Measurements from ENCODE around the gene BLOC1S1. TPM values are rescaled to one million over a fixed set of nuclear protein-coding genes. Genes with fewer than 3 reads are reported as not detected.
"Not testable (repeated sequence)": the region's sequence is repeated elsewhere in the genome, so short reads cannot be mapped to it uniquely, and the experiment has no call there.

BLOC1S1 gene
- total RNA-seq, 2 experiments from 2014 or later = 34.8 to 36.9 TPM

GRCh38 chr12:55748230-55748993 lies 32.6 kb downstream of the BLOC1S1 start:
- no peaks in the 10 kb centered on the region for H3K27me3 ChIP-seq (ENCODE audit: control insufficient read depth in 1 of 2, insufficient read depth in 2 of 2, low read length in 2 of 2)
- no peak overlapping the region for H3K27ac ChIP-seq (ENCODE audit: low read depth in 1 of 2, low read length in 2 of 2)
- Mint-ChIP-seq H3K27ac (peak overlapping the region; percentile 72), H3K36me3 (ENCODE audit: low read depth) (peaks cover 52% of the 10 kb centered on the region), H3K4me3 (no peak overlapping the region), H3K9me3 (no peaks in the 10 kb centered on the region), H3K4me1 (ENCODE audit: low read depth) (peaks cover 36% of the 10 kb centered on the region), H3K27me3 (no peaks in the 10 kb centered on the region)
- peaks cover 23% of the 10 kb centered on the region for H3K4me1 ChIP-seq (ENCODE audit: insufficient read depth, low read length)
- peaks cover 35% of the 10 kb centered on the region for H3K36me3 ChIP-seq (ENCODE audit: insufficient read depth, low read length)
- TF ChIP-seq, protein P1, sequence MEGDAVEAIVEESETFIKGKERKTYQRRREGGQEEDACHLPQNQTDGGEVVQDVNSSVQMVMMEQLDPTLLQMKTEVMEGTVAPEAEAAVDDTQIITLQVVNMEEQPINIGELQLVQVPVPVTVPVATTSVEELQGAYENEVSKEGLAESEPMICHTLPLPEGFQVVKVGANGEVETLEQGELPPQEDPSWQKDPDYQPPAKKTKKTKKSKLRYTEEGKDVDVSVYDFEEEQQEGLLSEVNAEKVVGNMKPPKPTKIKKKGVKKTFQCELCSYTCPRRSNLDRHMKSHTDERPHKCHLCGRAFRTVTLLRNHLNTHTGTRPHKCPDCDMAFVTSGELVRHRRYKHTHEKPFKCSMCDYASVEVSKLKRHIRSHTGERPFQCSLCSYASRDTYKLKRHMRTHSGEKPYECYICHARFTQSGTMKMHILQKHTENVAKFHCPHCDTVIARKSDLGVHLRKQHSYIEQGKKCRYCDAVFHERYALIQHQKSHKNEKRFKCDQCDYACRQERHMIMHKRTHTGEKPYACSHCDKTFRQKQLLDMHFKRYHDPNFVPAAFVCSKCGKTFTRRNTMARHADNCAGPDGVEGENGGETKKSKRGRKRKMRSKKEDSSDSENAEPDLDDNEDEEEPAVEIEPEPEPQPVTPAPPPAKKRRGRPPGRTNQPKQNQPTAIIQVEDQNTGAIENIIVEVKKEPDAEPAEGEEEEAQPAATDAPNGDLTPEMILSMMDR (IDR thresholded peaks at IDR 0.05) = no peak
- DNase-seq = no peak
- ChIA-PET POLR2A (interaction anchor here (1.1 to 2.2 kb wide), 4 partner anchors 9 to 796 kb away, joined by 3 to 11 read pairs (median 6); no protein-coding TSS in a partner anchor), CTCF (interaction anchor here (1.2 to 1.6 kb wide), 3 partner anchors 10 to 178 kb away, joined by 3 to 6 read pairs (median 6); no protein-coding TSS in a partner anchor)
- H3K9me3 ChIP-seq (ENCODE audit: control insufficient read depth in 1 of 2, insufficient read depth in 1 of 2, low read length in 2 of 2) = no peaks in the 10 kb centered on the region
- ATAC-seq (ENCODE audit: poor library complexity) = no peak
- no peak overlapping the region for H3K4me3 ChIP-seq (ENCODE audit: low read length)
- intact Hi-C loops (cut with DNase I, micrococcal nuclease) = loop anchor here in 1 of 2 experiments (10.0 kb wide), 1 partner anchor 716 kb away; the partner anchor contains the start of gene SPRYD4

- H3K4me3 ChIP-seq (ENCODE audit: low read length) = no peak overlapping the region
- ChIA-PET CTCF (interaction anchor here (0.6 to 1.6 kb wide), 2 partner anchors 17 to 215 kb away, joined by 3 to 4 read pairs; no protein-coding TSS in a partner anchor), POLR2A (interaction anchor here (1.4 kb wide), 1 partner anchor 12 kb away, joined by 4 read pairs; no protein-coding TSS in a partner anchor)
- ATAC-seq (ENCODE audit: poor library complexity) (no peak), DNase-seq (no peak)
- H3K4me1 ChIP-seq (ENCODE audit: insufficient read depth, low read length) = no peaks in the 10 kb centered on the region
- no peak overlapping the region for H3K27ac ChIP-seq (ENCODE audit: low read depth in 1 of 2, low read length in 2 of 2)
- no peaks in the 10 kb centered on the region for H3K27me3 ChIP-seq (ENCODE audit: control insufficient read depth in 1 of 2, insufficient read depth in 2 of 2, low read length in 2 of 2)
- no peaks in the 10 kb centered on the region for H3K9me3 ChIP-seq (ENCODE audit: control insufficient read depth in 1 of 2, insufficient read depth in 1 of 2, low read length in 2 of 2)
- Mint-ChIP-seq H3K9me3 (no peaks in the 10 kb centered on the region), H3K27me3 (no peaks in the 10 kb centered on the region), H3K27ac (peak overlapping the region; percentile 21), H3K36me3 (ENCODE audit: low read depth) (peaks cover 88% of the 10 kb centered on the region), H3K4me3 (no peak overlapping the region), H3K4me1 (ENCODE audit: low read depth) (no peaks in the 10 kb centered on the region)
- TF ChIP-seq, protein P1 (IDR thresholded peaks at IDR 0.05) = no peak
- intact Hi-C loops (cut with DNase I, micrococcal nuclease) = no loop called here
- H3K36me3 ChIP-seq (ENCODE audit: insufficient read depth, low read length) = peaks cover 91% of the 10 kb centered on the region
These were observed 39.4 kb downstream of the BLOC1S1 start for GRCh38 chr12:55755246-55755645.

DNA sequence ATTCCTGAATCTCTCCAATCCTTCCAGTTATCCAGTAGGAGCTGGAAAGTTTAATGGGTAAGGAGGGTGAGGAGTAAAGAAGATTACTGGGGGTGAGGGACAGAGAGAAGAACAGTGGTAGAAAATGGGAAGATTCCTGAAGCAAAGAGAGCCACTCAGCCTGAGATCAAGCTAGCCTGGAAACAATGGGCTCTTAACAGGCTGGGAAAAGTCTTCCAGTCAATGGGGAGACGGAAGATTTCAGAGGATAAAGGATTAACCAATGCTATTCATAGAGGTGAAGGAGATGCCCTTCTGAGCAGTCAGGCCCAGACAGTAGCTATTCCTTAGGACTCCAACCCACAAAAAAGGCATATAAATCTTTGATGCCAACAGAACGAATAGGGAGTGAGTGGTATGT lies 41.9 kb downstream of the BLOC1S1 start:
- H3K27ac Mint-ChIP-seq = peak overlapping the region; percentile 21

DNA sequence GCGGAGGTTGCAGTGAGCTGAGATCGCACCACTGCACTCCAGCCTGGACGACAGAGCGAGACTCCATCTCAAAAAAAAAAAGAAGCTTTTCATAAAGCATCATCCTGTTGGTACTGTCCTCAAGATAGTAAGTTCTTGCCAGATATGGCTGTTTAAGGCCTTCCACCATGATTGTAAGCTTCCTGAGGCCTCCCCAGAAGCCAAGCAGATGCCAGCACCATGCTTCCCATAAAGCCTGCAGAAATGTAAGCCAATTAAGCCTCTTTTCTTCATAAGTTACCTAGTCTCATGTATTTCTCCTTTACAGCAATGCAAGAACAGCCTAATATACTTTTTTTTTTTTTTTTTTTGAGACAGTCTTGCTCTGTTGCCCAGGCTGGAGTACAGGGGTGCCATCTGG lies 42.7 kb downstream of the BLOC1S1 start:
- H3K9me3 ChIP-seq (ENCODE audit: control insufficient read depth in 1 of 2, insufficient read depth in 1 of 2, low read length in 2 of 2); H3K4me3 Mint-ChIP-seq; H3K4me1 Mint-ChIP-seq (ENCODE audit: low read depth); H3K9me3 Mint-ChIP-seq; DNase-seq; H3K27me3 ChIP-seq (ENCODE audit: control insufficient read depth in 1 of 2, insufficient read depth in 2 of 2, low read length in 2 of 2); H3K27ac Mint-ChIP-seq; ATAC-seq (ENCODE audit: poor library complexity); intact Hi-C loops (cut with DNase I, micrococcal nuclease); H3K27ac ChIP-seq (ENCODE audit: low read depth in 1 of 2, low read length in 2 of 2); H3K27me3 Mint-ChIP-seq; H3K4me1 ChIP-seq (ENCODE audit: insufficient read depth, low read length); H3K4me3 ChIP-seq (ENCODE audit: low read length): not testable (repeated sequence)
- CTCF ChIA-PET = interaction anchor here (1.1 kb wide), 1 partner anchor 15 kb away, joined by 3 read pairs; no protein-coding TSS in a partner anchor
- POLR2A ChIA-PET = interaction anchor here (0.6 to 0.9 kb wide), 2 partner anchors 189 to 216 kb away, joined by 3 read pairs; partner anchors contain the start of gene RAB5B
- peaks cover 82% of the 10 kb centered on the region for H3K36me3 ChIP-seq (ENCODE audit: insufficient read depth, low read length)
- peaks cover 79% of the 10 kb centered on the region for H3K36me3 Mint-ChIP-seq (ENCODE audit: low read depth)

More for the DNA sequence above, 41.9 kb downstream of the BLOC1S1 start:
- DNase-seq (no peak), ATAC-seq (ENCODE audit: poor library complexity) (no peak)
- no peaks in the 10 kb centered on the region for H3K9me3 Mint-ChIP-seq
- H3K27me3 Mint-ChIP-seq = no peaks in the 10 kb centered on the region
- H3K4me1 Mint-ChIP-seq (ENCODE audit: low read depth) = no peaks in the 10 kb centered on the region
- H3K27me3 ChIP-seq (ENCODE audit: control insufficient read depth in 1 of 2, insufficient read depth in 2 of 2, low read length in 2 of 2) = no peaks in the 10 kb centered on the region
- no peak overlapping the region for H3K4me3 Mint-ChIP-seq
- no peaks in the 10 kb centered on the region for H3K9me3 ChIP-seq (ENCODE audit: control insufficient read depth in 1 of 2, insufficient read depth in 1 of 2, low read length in 2 of 2)
- no peak overlapping the region for H3K27ac ChIP-seq (ENCODE audit: low read depth in 1 of 2, low read length in 2 of 2)
- peaks cover 88% of the 10 kb centered on the region for H3K36me3 ChIP-seq (ENCODE audit: insufficient read depth, low read length)
- TF ChIP-seq, protein P1 (IDR thresholded peaks at IDR 0.05) = no peak
- peaks cover 81% of the 10 kb centered on the region for H3K36me3 Mint-ChIP-seq (ENCODE audit: low read depth)
- no peaks in the 10 kb centered on the region for H3K4me1 ChIP-seq (ENCODE audit: insufficient read depth, low read length)
- intact Hi-C loops (cut with DNase I, micrococcal nuclease) = no loop called here
- H3K4me3 ChIP-seq (ENCODE audit: low read length) = no peak overlapping the region
- POLR2A ChIA-PET = interaction anchor here (0.9 to 1.8 kb wide), 3 partner anchors 10 to 216 kb away, joined by 3 to 6 read pairs (median 4); partner anchors contain the start of gene RAB5B
- CTCF ChIA-PET = interaction anchor here (1.3 kb wide), 1 partner anchor 19 kb away, joined by 5 read pairs; no protein-coding TSS in a partner anchor
